Raji (cell line): Measurements from ENCODE around the gene TTPAL.

ENCODE experiments used
- POLR2A ChIP-seq: IDR thresholded peaks from 2 replicates; pipeline ENCODE4 v1.6.1; 2011; ENCODE audit warnings: low read depth, low read length, control low read depth; ENCODE audit not compliant: insufficient read depth

TTPAL gene

DNA sequence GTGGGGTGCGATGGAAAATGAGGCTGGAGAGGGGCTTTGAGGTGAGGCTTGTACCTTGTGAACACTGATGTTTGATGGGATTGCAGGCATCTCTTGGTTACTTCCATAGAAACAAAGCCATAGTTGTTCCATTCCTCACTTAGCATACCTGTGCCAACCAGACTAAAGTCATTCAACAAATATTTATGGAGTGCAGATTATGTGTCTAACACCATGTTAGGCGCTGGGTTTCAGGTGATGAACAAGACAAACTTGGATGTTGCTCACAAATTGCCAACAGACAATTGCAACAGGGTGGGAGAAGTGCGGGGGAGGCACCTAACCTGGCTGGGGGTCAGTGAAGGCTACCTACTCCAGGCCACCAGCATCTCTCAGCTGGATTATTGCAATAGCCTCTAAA is 1.5 kb downstream of the TTPAL start:
- no peak for TF ChIP-seq POLR2A

GRCh38 chr20:44478206-44478605 is 2.5 kb downstream of the TTPAL start:
- TF ChIP-seq POLR2A, result no peak

GRCh38 chr20:44479643-44480042 is 4.0 kb downstream of the TTPAL start:
- no peak for TF ChIP-seq POLR2A

DNA sequence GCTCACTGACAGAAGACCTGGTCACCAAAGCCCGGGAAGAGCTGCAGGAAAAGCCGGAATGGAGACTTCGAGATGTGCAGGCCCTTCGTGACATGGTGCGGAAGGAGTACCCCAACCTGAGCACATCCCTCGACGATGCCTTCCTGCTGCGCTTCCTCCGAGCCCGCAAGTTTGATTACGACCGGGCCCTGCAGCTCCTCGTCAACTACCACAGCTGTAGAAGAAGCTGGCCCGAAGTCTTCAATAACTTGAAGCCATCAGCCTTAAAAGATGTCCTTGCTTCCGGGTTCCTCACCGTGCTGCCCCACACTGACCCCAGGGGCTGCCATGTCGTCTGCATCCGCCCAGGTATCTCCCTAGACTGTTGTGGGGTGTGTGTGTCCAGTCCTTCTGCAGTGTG is 4.4 kb downstream of the TTPAL start:
- no peak for TF ChIP-seq POLR2A

GRCh38 chr20:44481719-44482416 is 6.2 kb downstream of the TTPAL start:
- TF ChIP-seq POLR2A, result no peak

DNA sequence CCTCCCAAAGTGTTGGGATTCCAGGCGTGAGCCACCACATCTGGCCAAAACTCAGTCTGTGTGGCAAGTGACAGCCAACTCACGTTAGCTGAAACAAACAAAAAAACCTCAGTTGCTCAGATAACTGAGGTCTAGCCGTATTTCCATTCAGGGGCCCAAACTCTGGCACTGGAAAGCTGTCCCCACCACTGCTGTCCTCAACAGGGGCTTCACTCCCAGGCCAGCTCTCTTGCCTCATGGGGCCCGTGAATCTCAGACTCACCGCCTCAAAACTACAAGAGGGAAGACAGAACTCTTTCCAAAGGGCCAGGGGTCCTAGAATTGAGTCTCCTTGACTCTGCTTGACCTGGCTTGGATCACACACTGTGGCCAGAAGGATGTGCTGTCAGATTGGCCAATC is 7.4 kb downstream of the TTPAL start:
- TF ChIP-seq POLR2A, result no peak

DNA sequence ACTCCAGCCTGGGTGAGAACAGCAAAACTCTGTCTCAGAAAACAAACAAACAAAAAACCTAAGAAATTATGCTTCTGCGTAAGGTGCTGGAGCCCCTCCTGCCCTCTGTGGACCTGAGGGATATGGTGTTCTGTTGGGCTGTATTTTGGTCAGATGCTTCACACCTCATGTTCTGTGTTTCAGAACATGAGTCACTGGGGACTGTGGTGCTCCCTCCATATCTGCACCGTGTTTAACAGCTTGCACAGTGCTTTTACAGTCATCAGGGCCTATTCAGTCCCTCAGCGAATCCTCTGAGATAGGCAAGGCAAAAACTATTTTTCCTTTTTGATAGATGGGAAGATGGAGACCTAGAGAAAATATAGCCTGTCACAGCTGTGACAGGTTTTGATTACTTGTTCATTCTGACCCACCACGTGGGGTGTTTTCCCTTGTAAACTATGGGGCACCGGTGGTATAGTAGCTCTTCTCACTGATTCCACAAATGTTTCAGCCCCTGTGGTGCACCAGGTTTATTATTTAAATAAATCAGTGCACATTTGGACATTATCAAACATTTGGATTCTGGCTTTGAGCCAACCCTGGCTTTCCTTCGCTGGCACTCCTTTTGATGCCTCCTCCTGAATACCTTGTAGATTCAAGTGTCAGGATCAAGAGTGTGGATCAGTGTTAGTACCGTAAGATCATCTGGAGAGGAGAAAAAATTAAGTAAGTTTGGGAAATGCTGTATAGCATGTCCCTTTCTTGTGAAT is 9.6 kb downstream of the TTPAL start:
- TF ChIP-seq POLR2A, result no peak

GRCh38 chr20:44485830-44486198 is 10.1 kb downstream of the TTPAL start:
- no peak for TF ChIP-seq POLR2A

DNA sequence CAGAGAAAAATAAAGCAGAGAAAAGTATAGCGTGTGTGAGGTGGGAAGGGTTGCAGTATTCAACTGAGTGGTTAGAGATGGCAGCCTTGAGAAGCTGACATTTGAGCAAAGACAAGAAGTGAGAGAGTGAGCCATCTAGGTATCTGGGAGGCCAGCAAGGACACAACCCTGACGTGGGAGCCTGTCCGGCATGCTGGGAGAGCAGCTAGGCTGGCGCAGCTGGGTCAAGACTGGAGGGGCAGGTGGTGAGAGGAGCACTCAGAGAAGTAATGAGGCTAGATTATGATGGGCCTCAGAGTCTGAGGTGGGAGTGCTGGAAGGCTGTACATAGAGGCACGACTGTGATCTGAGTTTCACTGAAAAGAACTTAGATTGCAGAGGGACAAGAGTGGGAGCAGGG is 12.9 kb downstream of the TTPAL start:
- TF ChIP-seq POLR2A, result no peak

- TF ChIP-seq POLR2A, result no peak
These were observed 13.5 kb downstream of the TTPAL start for GRCh38 chr20:44489223-44489622.

GRCh38 chr20:44489931-44490330 is 14.3 kb downstream of the TTPAL start:
- no peak for TF ChIP-seq POLR2A

GRCh38 chr20:44491635-44492395 is 16.1 kb downstream of the TTPAL start:
- no peak for TF ChIP-seq POLR2A

DNA sequence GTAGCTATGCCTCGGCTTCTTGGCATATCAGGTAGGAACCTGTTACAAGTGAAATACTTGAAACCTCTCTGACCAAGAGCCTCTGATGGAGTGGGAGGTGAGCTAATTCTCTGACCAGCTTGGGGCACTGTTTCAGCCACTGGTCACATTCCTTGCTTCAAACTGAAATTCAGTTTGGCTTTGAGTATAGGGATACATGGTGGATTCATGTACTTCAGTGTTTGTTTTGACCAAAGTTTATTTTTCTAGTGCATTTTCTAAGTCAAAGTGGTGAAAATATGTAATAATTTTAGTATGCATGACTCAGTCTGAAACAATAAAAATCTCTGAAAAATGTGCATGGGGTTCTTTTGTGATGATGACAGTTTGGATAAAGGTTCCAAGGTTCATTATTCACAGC is 18.6 kb downstream of the TTPAL start:
- TF ChIP-seq POLR2A, result no peak

- no peak for TF ChIP-seq POLR2A
These were observed 19.0 kb downstream of the TTPAL start for GRCh38 chr20:44494681-44495080.

DNA sequence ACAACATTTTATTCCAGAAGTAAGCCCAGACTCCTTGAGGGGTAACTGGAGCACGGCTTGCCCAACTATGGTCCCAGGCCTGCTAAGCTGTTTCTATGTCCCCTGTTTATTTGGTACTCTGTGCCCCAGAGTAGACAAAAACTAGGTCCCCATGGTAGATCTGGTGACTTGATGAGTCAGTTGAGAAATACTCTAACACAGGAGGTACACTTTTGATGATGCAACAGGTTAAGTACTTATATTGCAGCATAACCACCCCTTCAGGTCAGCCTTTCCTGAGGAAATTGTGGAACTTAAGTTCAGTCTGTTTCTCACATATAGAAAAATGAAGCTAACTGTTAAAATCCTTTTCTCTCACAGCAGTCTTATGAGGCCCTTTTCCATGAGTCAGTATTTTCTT is 19.6 kb downstream of the TTPAL start:
- TF ChIP-seq POLR2A, result no peak
